GM06990 (cell line): Measurements from ENCODE around the gene KRT81.

ENCODE experiments used
- DNase-seq: peaks from one replicate; pipeline ENCODE4 v3.0.0-alpha.2; 2011; ENCODE audit not compliant: insufficient read length; ENCODE audit errors: extremely low read depth
- H3K27me3 ChIP-seq: replicated peaks from 2 replicates; pipeline ENCODE4 v1.6.0; 2011; ENCODE audit warnings: low read length; ENCODE audit not compliant: control insufficient read depth, insufficient read depth
- H3K36me3 ChIP-seq: 2 replicates; pipeline ENCODE4 v1.5.1; 2011; ENCODE audit warnings: low read length; ENCODE audit not compliant: control insufficient read depth, insufficient read depth
- H3K4me3 ChIP-seq: replicated peaks from 2 replicates; pipeline ENCODE4 v1.5.1; 2011; ENCODE audit warnings: low read depth, mild to moderate bottlenecking, control low read depth, low read length
- TF ChIP-seq, protein P1 (sequence below): IDR thresholded peaks from 2 replicates; pipeline ENCODE4 v1.5.1; 2011; ENCODE audit warnings: low read length, control low read depth, mild to moderate bottlenecking, inconsistent platforms; ENCODE audit not compliant: insufficient read depth, poor library complexity, severe bottlenecking

KRT81 gene

GRCh38 chr12:52327052-52327829 lies 35.9 kb upstream of the KRT81 start:
- Histone ChIP-seq H3K36me3 (no peaks in the 10 kb centered on the region), H3K4me3 (no peak overlapping the region), H3K27me3 (no peaks in the 10 kb centered on the region)
- TF ChIP-seq, protein P1, sequence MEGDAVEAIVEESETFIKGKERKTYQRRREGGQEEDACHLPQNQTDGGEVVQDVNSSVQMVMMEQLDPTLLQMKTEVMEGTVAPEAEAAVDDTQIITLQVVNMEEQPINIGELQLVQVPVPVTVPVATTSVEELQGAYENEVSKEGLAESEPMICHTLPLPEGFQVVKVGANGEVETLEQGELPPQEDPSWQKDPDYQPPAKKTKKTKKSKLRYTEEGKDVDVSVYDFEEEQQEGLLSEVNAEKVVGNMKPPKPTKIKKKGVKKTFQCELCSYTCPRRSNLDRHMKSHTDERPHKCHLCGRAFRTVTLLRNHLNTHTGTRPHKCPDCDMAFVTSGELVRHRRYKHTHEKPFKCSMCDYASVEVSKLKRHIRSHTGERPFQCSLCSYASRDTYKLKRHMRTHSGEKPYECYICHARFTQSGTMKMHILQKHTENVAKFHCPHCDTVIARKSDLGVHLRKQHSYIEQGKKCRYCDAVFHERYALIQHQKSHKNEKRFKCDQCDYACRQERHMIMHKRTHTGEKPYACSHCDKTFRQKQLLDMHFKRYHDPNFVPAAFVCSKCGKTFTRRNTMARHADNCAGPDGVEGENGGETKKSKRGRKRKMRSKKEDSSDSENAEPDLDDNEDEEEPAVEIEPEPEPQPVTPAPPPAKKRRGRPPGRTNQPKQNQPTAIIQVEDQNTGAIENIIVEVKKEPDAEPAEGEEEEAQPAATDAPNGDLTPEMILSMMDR = peak; percentile 94
- DNase-seq = peak; percentile 58

GRCh38 chr12:52324153-52324444 lies 32.8 kb upstream of the KRT81 start:
- peaks cover 6% of the 10 kb centered on the region for H3K27me3 ChIP-seq
- DNase-seq = no peak
- H3K36me3 ChIP-seq = no peaks in the 10 kb centered on the region
- TF ChIP-seq, protein P1 = no peak
- H3K4me3 ChIP-seq = no peak overlapping the region

GRCh38 chr12:52323416-52324152 lies 32.2 kb upstream of the KRT81 start:
- H3K4me3 ChIP-seq = no peak overlapping the region
- H3K27me3 ChIP-seq = peaks cover 6% of the 10 kb centered on the region
- no peaks in the 10 kb centered on the region for H3K36me3 ChIP-seq
- TF ChIP-seq, protein P1 = no peak
- DNase-seq = no peak

GRCh38 chr12:52323001-52323400 lies 31.7 kb upstream of the KRT81 start:
- H3K27me3 ChIP-seq = peaks cover 6% of the 10 kb centered on the region
- no peak overlapping the region for H3K4me3 ChIP-seq
- no peaks in the 10 kb centered on the region for H3K36me3 ChIP-seq
- TF ChIP-seq, protein P1 = no peak
- no peak for DNase-seq

- TF ChIP-seq, protein P1 = no peak
- Histone ChIP-seq H3K4me3 (no peak overlapping the region), H3K27me3 (peaks cover 6% of the 10 kb centered on the region), H3K36me3 (no peaks in the 10 kb centered on the region)
- no peak for DNase-seq
Measured at GRCh38 chr12:52322069-52322468, 30.7 kb upstream of the KRT81 start.

- Histone ChIP-seq H3K36me3 (no peaks in the 10 kb centered on the region), H3K27me3 (peaks cover 6% of the 10 kb centered on the region), H3K4me3 (no peak overlapping the region)
- TF ChIP-seq, protein P1 = no peak
- no peak for DNase-seq
Measured at GRCh38 chr12:52321418-52321817, 30.1 kb upstream of the KRT81 start.
